GM21723 (cell line): Measurements from ENCODE around the gene BCKDHB.
"Not testable (repeated sequence)": the region's sequence is repeated elsewhere in the genome, so short reads cannot be mapped to it uniquely, and the experiment has no call there.

Experiments
- ATAC-seq: cut with Tn5 transposase; IDR thresholded peaks from one replicate; pipeline ENCODE4 v1.9.1; 2021; ENCODE audit warnings: mild to moderate bottlenecking, moderate library complexity; ENCODE audit not compliant: unreplicated experiment

The BCKDHB gene

DNA sequence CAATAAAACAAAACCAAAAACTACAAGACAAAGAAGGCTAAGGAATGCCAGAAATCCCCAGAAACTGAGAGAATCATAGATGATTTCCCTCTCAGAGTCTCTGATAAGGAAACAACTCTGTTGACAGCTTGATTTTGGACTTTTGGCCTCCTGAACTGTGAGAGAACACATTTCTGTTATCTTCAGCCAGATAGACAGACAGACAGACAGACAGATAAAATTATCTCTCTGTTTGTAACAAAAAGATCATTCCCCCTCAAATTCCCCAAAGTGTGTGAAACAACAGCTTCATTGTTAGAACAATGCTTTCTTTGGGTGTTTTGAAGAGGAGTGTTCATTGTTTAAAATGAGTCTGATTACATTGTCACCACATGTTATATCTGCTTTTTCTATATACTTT, 148.2 kb downstream of the BCKDHB start:
- no peak for ATAC-seq

DNA sequence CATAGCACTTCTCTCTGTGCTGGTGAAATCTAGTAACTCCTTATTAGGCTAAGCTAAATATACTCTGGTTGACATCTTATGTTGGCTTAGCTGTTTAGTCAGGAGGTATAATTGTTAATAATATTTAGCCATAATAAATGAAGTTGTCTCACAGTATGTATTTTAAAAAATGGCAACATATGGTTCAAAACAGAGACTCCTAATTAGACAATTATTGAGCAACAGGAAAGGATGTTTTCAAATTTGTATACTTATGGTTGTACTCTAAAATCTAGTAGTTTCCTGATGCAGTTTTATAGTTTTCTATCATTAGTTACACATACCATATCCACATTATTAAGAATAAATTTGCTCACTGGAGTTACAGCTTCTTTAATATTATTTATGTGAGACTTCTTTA, 150.2 kb downstream of the BCKDHB start:
- no peak for ATAC-seq

DNA sequence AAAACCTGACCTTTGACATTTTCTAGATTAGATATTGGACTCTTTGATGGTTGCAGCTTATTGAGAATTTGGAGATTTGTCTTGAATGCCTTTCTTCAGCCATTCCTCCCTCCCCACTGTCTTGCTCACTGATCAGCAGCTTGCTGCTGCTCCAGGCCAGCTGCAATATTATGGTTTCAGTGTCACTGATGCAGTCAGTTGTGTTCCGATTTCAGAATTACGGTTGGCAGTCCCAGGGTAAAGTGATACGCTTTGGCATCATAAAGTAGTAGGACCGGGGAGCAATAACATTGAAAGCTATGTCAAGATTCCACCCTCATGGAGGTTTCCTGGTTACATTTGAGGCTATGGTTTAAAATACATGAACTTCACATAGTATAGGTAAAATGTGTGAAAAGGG, 152.6 kb downstream of the BCKDHB start:
- no peak for ATAC-seq

DNA sequence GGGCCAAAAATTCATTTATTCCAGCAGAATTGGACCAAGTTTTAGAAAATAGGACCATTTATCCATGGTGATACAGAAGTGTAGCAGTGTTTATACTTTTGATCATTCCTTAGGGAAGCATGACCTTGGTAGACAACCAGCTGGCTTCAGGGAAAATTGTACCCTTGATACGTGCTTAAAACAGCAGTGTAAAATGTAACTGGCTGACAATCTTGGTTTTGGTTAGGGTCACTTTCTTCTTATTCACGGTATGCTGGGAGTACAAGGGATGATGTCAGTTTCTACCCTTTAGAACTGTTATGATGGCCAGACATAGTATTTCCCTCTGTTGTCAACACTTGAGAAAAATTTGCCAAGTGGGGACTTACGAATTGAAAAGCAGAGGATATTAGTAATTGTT, 157.1 kb downstream of the BCKDHB start:
- ATAC-seq = no peak

DNA sequence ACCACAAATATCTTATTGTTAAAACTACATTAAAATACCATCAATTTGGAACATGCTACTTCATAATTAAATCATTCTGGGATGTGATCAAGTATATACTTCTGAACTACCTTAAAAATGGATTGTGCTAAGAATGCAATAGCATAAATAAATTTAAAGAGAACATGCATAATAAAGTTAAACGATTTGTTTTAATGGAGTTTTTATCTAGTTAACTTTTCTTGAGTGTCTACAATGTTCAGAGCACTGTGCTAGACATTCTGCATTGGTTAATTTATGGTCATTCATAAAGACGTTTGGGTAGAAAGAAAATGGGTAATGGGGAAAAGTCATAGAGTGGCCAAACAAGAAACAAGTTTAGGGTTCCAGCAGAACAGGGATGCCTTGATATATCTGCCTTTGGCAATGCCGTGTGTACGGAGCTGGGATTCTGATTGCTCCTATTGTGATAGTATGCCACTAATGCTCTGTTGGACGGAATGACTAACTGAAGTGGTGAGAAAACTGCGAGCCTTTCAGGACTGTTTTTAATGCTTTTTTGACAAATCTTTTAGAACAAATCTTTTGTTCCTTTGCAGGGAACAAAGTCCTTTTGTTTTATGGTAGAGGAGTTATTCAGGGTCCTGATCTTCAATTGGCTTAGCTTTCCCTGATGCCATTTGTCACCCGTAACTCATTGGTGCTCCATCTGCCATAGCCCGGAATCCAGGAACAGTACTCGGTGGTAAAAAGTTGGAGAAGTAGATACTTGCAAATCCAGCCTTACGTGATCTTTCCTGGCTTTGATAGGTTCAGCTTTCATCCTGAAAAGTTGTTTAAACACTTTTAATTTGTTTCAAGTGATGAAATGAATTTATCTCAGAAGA, 162.6 kb downstream of the BCKDHB start:
- no peak for ATAC-seq

DNA sequence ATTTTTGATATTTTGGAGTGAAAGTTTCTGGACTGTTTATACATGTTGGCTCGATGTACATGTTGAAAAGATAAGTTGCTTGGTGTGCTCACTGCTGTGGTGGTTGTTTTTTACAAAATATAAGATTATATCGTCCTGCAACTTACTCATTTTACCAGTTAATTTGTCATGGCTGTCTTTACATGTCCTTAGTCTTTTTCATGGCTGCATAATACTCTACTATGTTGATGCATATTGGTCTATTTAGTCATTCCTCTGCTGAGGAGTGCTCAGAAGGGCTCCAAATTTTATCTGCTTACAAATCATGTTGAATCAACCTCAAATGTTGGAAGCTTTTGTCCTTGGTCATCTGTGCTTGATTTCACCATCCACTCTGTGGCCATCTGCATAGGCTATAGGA, 164.6 kb downstream of the BCKDHB start:
- no peak for ATAC-seq

DNA sequence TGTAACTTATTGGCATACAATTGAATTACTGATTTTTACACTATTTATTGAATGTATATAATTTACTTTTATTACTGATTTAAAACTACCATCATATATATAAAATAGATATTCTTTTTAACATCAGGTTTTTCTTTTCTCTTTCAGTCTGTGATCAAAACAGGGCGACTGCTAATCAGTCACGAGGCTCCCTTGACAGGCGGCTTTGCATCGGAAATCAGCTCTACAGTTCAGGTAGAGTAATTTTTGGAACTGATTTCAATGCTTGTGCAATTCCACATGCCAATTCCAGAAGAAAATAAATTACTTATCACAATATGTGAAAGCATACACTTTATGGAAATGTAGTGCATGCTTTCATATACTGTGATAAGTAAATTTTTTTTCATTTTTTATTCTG, 166.5 kb downstream of the BCKDHB start:
- ATAC-seq = no peak

DNA sequence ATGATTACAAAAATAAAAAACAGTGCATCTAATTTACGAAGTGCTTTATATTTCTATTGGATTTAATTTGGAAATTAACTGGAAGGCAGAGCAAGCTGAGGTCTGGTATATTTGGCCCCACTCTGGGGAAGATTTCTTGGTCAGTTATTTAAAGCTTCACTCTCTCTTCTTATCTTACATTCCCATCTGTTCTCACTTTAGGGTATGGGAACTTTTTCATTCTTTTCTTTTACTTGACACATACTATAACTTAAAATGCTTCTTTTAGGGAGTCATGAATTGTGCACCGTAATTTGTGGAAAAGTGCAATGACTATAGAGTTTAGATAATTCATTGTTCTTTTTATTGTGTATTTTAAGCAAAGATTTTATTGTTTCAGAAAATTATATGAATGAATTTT, 170.4 kb downstream of the BCKDHB start:
- ATAC-seq = no peak

DNA sequence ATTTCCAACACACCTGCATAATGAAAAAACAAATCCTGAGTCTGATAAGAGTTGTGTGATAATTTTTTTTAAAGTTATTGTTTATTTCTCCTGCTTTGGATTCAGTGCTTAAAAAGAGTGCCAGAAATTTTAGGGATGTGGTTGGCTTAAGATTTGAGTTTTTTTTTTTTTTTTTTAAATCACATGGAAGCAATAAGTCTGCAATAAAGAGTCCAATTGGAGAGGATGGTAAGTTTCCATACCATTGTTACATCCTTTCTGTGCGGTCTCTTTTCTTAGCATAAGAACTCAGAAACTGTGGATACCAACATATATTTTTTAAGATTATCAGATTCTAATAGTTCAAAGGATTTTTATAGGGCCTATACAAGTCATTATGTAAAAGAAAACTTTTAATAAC, 171.0 kb downstream of the BCKDHB start:
- no peak for ATAC-seq

DNA sequence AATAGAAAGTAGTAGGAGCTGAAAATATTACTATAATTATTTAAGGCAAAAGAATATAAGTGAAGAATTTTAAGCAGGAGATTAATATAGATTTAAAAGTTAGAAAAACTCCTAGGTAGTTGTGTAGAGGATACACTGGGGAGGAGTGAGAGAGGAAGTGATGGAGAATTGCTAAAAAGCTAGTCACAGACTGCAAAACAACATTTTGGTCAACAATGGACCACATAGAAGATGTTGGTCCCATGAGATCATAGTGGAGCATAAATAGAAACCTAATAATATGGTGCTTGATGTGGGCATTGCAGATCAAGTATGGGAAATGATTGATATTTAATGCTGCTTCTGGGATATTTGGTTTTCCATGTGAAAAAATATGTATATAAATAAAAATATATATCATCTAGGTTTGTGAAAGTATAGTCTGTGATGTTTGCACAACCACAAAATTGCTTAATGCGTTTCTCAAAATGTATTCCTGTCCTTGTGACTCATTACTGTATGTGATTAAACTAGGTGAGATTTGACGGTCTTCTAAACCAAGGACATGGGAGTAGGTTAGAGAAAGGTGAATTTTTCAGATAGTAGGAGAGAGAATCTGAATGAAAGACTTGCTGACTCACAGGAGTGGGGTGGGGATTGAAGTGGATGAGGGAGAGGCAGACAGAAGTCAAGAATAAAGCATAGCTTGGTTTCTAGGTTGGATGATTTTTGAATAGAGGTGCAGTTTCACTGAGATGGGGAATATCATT, 174.0 kb downstream of the BCKDHB start:
- ATAC-seq = no peak

DNA sequence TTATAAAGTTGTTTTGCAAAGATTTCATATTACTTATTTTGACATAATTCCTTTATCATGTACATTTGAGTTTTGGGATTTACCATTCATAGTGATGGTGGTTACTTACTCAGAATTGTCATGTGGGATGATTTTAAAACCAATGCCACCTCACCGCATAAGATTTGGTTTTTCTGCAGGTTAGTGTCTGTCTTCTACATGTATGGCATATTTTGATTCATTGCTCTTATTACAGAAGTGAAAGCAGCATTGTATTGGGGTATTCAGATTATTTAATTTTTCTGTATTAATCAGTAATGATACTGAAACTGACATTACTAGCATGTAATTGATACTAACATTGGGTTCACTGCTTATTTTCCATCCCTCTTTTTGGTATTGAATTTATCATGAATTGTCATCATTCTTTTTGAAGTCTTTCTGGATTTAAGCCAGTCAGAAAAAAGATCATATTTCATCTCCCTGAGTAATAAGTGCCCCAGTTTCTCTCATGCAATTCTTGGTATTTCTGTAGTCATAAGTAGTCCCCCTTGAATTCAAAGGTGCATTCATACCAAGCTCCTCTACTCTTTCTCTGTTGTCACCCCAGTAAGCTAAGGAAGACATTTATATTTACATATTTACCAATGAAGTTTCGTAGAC, 176.6 kb downstream of the BCKDHB start:
- no peak for ATAC-seq

DNA sequence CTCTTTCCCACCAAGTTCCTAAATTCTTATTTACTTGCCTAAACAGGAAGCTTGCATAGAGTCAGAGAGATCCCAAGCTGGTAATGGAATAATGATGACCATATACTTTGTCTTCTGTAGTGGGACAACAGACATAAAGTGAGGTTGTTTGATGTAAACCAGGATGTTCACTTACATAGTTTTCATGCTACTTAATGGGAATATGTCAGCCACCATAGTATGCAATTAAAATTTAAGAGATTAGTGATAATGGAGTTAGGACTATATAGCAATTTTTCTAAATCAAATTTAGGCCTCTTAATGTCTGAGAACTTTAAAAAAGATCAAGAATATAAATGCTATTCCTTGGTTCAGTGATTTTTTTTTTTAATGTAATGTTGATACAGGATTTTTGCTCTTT, 180.6 kb downstream of the BCKDHB start:
- ATAC-seq = no peak

DNA sequence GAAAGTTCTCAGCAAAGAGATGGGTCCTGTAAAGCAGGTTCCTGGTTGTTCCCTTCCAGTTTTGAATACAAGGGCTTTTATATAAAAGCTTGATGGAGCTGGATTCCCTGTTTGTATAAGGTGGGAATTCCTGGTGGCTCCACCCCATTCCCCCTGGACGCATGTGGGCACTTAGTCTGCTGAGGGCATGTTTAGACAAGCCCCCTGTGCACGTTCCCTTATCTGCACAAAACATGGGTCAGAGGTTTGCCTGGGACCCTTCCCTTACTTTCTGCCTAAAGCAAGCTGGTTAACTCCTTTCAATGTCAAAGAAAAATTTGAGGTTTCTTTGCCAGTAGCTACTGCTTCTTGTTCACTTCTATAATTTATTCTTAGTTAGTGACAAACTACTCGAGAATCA, 181.1 kb downstream of the BCKDHB start:
- no peak for ATAC-seq

DNA sequence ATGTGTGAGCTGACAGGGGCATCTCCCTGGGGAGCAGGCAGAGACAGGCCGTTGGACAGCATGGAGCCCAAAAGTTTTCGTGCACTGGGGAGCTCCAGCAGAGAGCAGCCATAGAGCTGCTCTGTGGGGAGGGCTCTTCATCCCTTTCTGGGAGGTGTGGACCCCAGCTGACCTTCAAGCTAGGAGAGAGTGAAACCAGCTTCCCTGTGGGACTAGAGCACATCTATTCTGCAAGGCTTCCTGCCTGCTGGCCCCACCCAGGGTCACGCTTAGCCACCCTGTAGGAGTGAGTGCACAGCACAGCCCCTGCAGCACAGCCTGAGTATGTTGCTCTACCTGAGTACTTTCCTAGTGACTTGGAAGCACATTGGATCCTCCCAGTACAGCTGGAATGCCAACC, 183.3 kb downstream of the BCKDHB start:
- ATAC-seq = no peak

DNA sequence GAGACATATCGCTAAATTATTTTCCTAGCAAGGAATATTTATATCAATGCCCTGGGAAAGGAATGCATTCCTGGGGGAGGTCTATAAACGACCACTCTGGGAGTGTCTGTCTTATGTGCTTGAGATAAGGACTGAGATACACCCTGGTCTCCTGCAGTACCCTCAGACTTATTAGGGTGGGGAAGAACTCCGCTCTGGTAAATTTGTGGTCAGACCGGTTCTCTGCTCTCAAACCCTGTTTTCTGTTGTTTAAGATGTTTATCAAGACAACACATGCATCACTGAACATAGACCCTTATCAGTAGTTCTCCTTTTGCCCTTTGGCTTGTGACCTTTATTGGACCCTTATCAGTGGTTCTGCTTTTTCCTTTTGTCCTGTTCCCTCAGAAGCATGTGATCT, 188.1 kb downstream of the BCKDHB start:
- not testable (repeated sequence) for ATAC-seq

DNA sequence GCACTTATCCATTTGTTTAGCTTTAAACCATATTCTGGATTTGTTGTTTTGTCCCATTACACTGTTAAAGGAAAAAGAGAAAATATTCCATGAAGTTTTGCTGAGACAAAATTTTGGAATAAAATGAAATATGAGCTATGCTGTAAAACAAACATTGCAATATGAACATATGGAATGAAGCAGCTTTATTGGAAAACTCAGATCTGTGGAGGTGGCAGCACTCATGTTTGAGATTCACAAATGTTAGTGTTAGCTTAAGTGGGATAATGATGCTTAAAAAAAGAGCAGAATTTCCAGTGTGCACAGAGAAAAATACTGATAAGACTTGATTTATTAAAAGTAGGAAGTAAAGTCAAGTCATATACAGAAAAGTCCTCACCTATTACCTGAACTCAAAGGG, 196.2 kb downstream of the BCKDHB start:
- no peak for ATAC-seq

DNA sequence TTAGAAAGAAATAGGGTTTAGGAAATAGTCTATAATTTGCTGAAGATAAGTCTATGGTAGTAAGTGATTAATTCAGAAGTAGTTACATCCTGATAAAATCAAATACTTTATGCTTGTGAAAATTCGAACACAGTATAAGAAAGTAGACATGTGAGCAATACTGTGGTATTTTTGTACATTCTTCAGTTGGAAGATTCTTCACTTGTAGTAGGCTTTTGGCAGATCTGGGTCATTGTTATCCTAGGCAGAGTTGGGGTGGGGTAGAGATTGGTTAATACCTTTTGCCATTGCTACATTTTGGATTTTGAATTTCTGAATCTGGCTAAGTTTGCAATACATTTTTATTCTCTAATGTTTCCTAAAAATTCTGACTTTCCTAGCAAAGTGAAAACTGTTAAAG, 197.5 kb downstream of the BCKDHB start:
- no peak for ATAC-seq

DNA sequence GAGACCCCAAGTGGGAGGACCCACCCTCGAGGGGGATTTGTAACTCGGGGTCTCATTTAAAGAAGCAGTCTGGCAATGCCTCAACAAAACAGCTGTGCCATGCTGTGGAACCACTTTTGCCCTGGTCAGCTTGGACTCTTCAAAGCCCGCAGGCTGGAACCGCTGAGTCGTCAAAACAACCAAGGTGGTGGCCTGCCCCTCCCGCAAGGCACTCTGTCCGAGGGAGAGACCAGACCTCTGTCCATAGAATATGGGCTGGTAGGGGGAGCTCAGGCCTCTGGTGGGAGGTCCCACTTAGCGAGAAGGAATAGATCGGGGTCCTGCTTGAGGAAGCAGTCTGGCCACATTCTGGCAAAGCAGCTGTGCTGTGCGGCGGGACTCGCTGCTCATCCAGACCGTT, 208.1 kb downstream of the BCKDHB start:
- no peak for ATAC-seq

DNA sequence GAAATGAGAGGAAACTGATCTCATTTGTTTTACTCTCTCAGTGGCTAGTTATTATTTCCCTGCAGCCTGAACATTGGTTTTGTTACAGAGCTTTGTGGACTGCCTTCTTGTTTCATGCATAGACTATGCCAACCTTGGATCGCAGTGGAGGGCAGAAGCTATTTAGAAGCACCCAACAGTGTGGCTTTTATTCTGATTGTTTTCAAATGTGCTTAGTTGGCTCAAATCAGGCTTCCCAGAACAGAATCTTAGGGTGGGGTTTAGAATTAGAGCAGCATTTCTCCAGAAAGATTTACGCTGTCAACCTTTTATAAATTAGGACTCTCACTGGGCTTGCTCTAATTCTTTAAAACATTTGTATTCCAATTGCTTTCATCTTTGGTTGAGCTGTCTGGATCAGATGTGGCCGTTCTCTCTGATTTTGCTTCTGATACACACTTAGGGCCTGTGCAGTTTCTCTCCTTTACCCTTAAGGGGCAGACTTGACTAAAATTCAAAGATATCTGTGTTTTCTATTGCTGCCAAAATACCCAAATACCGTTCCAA, 210.3 kb downstream of the BCKDHB start:
- no peak for ATAC-seq

DNA sequence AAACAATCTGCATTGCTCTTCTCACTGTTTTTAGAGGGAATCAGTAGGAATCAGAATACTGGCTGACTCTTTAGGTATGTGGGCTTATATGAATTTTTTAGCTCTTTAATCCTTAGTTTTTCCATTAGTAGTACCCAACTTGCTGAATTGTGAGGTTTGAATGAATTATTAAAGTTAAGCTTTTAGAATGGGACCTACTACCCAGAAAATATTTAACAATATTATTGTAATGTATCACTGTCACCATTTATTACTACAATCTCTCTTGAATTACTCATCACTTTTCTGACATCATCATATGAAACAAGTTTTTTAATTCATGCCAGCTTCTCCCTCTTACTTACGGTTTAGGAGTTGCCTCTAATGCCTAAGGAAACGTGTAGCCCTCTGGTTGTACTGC, 212.7 kb downstream of the BCKDHB start:
- ATAC-seq = no peak

DNA sequence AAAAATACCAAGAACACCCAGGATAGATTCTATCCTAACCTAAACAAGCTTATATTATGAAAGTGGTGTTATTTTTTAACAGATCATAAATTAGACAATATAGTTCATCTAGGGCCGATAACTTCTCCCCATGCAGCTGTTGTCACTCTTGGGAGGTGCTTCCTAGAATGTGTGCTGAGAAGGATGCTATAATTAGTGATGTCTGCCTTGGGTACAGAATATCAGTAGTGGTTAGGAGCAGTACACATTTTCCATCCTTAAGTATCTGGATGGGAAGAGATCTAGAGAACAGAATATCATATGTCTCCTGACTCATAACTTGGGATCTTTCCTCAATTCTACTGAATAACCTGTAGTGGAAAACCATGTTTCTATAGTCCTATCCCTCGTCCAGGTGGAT, 214.5 kb downstream of the BCKDHB start:
- no peak for ATAC-seq

DNA sequence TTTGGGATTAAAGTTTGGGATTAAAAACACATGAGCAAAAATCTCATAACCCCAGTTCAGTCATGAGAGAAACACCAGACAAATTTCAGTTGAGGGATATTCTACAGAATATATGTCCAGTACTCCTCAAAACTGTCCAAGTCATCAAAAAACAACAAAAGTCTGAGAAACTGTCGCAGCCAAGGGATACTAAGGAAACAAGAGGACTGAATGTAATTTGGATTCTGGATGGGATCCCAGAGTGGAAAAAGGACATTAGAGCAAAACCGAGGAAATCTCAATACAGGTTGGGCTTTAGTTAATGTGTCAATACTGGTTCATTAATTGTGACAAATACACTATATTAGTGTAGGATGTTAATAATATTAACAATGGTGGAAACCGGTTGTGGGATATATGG, 219.3 kb downstream of the BCKDHB start:
- ATAC-seq = no peak
